ENCODE measurements around the gene LRRC27. TPM values are rescaled to one million over a fixed set of nuclear protein-coding genes. Genes with fewer than 3 reads are reported as not detected.
"Not testable (repeated sequence)": the region's sequence is repeated elsewhere in the genome, so short reads cannot be mapped to it uniquely, and the experiment has no call there.

LRRC27 gene
- total RNA-seq, 1 donor from 2014 or later: 15.1 TPM

GRCh38 chr10:132337854-132338253, 5.9 kb downstream of the LRRC27 start:
- DNase-seq (ENCODE audit: low spot score): not testable (repeated sequence)

GRCh38 chr10:132338876-132339275, 6.9 kb downstream of the LRRC27 start:
- no peak for DNase-seq (ENCODE audit: low spot score)

GRCh38 chr10:132339276-132339675, 7.3 kb downstream of the LRRC27 start:
- no peak for DNase-seq (ENCODE audit: low spot score)

GRCh38 chr10:132341017-132341416, 9.0 kb downstream of the LRRC27 start:
- DNase-seq (ENCODE audit: low spot score): no peak

- no peak for DNase-seq (ENCODE audit: low spot score)
Observed at GRCh38 chr10:132341781-132342180, 9.8 kb downstream of the LRRC27 start.

GRCh38 chr10:132342553-132342952, 10.6 kb downstream of the LRRC27 start:
- no peak for DNase-seq (ENCODE audit: low spot score)

- DNase-seq (ENCODE audit: low spot score): no peak
Observed at GRCh38 chr10:132344386-132344785, 12.4 kb downstream of the LRRC27 start.

GRCh38 chr10:132345345-132345744, 13.4 kb downstream of the LRRC27 start:
- DNase-seq (ENCODE audit: low spot score): no peak

- DNase-seq (ENCODE audit: low spot score): no peak
Observed at GRCh38 chr10:132346806-132347205, 14.8 kb downstream of the LRRC27 start.

- no peak for DNase-seq (ENCODE audit: low spot score)
Observed at GRCh38 chr10:132347211-132347930, 15.4 kb downstream of the LRRC27 start.

- DNase-seq (ENCODE audit: low spot score): no peak
Observed at GRCh38 chr10:132347931-132348267, 15.9 kb downstream of the LRRC27 start.

GRCh38 chr10:132349766-132350165, 17.8 kb downstream of the LRRC27 start:
- no peak for DNase-seq (ENCODE audit: low spot score)

- no peak for DNase-seq (ENCODE audit: low spot score)
Observed at GRCh38 chr10:132350391-132350790, 18.4 kb downstream of the LRRC27 start.

GRCh38 chr10:132350946-132351345, 19.0 kb downstream of the LRRC27 start:
- DNase-seq (ENCODE audit: low spot score): no peak

- DNase-seq (ENCODE audit: low spot score): no peak
Observed at GRCh38 chr10:132351611-132352010, 19.6 kb downstream of the LRRC27 start.

GRCh38 chr10:132352462-132353308, 20.7 kb downstream of the LRRC27 start:
- DNase-seq (ENCODE audit: low spot score): peak; percentile 66

GRCh38 chr10:132353456-132354355, 21.7 kb downstream of the LRRC27 start:
- DNase-seq (ENCODE audit: low spot score): no peak

GRCh38 chr10:132354356-132355094, 22.5 kb downstream of the LRRC27 start:
- no peak for DNase-seq (ENCODE audit: low spot score)

GRCh38 chr10:132355297-132355696, 23.3 kb downstream of the LRRC27 start:
- no peak for DNase-seq (ENCODE audit: low spot score)

GRCh38 chr10:132355754-132356153, 23.8 kb downstream of the LRRC27 start:
- DNase-seq (ENCODE audit: low spot score): no peak

- no peak for DNase-seq (ENCODE audit: low spot score)
Observed at GRCh38 chr10:132356621-132357195, 24.7 kb downstream of the LRRC27 start.
